Measurements from ENCODE around the gene C2orf92.

Gene C2orf92

DNA sequence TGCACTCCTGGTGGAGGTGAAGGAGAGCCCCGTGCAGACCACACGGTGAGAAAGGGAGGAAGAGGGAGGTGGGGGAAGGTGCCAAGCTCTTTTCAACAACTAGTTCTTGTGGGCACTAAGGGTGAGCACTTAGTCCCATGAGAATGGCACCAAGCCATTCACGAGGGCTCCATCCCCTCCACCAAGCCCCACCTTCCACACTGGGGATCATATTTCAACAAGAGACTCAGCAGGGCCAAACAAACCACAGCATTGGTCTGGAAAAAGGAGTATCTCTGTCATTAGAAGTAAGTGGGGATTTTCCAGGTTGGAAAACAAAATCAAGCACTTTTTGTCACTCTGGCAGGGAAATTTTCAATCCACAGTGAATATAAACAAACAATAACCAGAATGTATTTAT lies 82.2 kb downstream of the C2orf92 start:
- POLR2A ChIA-PET, result no interaction called here
- peak; percentile 42 for TF ChIP-seq WT1 (tag by site-specific recombination; IDR thresholded peaks at IDR 0.05)
- peak; percentile 21; the same call in 1 of the 2 replicates for TF ChIP-seq ZNF600 (tag by site-specific recombination; IDR thresholded peaks at IDR 0.05)
- TF ChIP-seq ZNF707 (tag by site-specific recombination; IDR thresholded peaks at IDR 0.05), result no peak
- TF ChIP-seq MZF1 (tag by site-specific recombination; IDR thresholded peaks at IDR 0.05; ENCODE audit: borderline replicate concordance), result peak; percentile 90
- no peak for TF ChIP-seq ZNF837 (tag by site-specific recombination; IDR thresholded peaks at IDR 0.05)
- TF ChIP-seq, protein P1, sequence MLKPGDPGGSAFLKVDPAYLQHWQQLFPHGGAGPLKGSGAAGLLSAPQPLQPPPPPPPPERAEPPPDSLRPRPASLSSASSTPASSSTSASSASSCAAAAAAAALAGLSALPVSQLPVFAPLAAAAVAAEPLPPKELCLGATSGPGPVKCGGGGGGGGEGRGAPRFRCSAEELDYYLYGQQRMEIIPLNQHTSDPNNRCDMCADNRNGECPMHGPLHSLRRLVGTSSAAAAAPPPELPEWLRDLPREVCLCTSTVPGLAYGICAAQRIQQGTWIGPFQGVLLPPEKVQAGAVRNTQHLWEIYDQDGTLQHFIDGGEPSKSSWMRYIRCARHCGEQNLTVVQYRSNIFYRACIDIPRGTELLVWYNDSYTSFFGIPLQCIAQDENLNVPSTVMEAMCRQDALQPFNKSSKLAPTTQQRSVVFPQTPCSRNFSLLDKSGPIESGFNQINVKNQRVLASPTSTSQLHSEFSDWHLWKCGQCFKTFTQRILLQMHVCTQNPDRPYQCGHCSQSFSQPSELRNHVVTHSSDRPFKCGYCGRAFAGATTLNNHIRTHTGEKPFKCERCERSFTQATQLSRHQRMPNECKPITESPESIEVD (tag by site-specific recombination; IDR thresholded peaks at IDR 0.05), result peak; percentile 64
- CTCF ChIA-PET, result interaction anchor here (0.9 to 3.8 kb wide), 3 partner anchors 10 to 52 kb away, joined by 3 to 23 read pairs (median 9); no protein-coding TSS in a partner anchor

More for the DNA sequence above, 82.2 kb downstream of the C2orf92 start:
- H3K27ac ChIP-seq (ENCODE audit: extremely low read depth, low read depth, low read length), result no peak overlapping the region
- H3K36me3 ChIP-seq (ENCODE audit: control insufficient read depth in 2 of 2, insufficient read depth in 1 of 2, low read length in 2 of 2), result peaks cover 4 to 17% of the 10 kb centered on the region in 2 experiments
- H3K4me3 ChIP-seq (ENCODE audit: low read depth, low read length), result no peak overlapping the region
- 0 out of 2 replicates have a peak, but pooled peaks cover 5% of the 10 kb centered on the region for H3K4me1 ChIP-seq (ENCODE audit: control insufficient read depth, insufficient read depth, low read length)
- H3K9me3 ChIP-seq (ENCODE audit: control insufficient read depth, insufficient read depth, low read depth, low read length), result no peaks in the 10 kb centered on the region
